GM23338 (cell line): Measurements from ENCODE around the gene LIMCH1. TPM values are rescaled to one million over a fixed set of nuclear protein-coding genes. Genes with fewer than 3 reads are reported as not detected.

Experiments
- EZH2 ChIP-seq: fragments of 200-600 bp; sonication (generic); IDR thresholded peaks from one replicate; pipeline ENCODE4 v1.8.0; 2017; ENCODE audit warnings: antibody characterized with exemption, mild to moderate bottlenecking, low read depth; ENCODE audit not compliant: unreplicated experiment
- NANOG ChIP-seq: IDR thresholded peaks from 2 replicates; pipeline ENCODE4 v1.6.1; 2016; ENCODE audit warnings: antibody characterized with exemption, borderline replicate concordance
- POLR2AphosphoS5 ChIP-seq: IDR thresholded peaks from 2 replicates; pipeline ENCODE4 v1.6.1; 2016; ENCODE audit warnings: antibody characterized with exemption, low read depth
- STAT1 ChIP-seq: IDR thresholded peaks from one replicate; pipeline ENCODE4 v1.6.1; 2016; ENCODE audit warnings: antibody characterized with exemption; ENCODE audit not compliant: unreplicated experiment
- ZNF331 ChIP-seq: fragments of 250-450 bp; sonication (Bioruptor Pico); IDR thresholded peaks from 2 replicates; pipeline ENCODE4 v1.5.0; 2020; ENCODE audit warnings: low read depth, mild to moderate bottlenecking, moderate library complexity
- polyA plus RNA-seq: library from polyadenylated mRNA; unstranded; fragments of >200 nt; fragmentation: Nextera tagmentation; extraction: Ambion mirVana; gene quantifications from 2 replicates; pipeline ENCODE4 v1.2.1, GENCODE V29; 2016
- total RNA-seq: library from RNA; depleted of rRNA; stranded (reverse); fragments of >200 nt; shearing (Covaris generic); gene quantifications from 2 replicates; pipeline ENCODE4 v1.2.3, GENCODE V29; 2014
- TF ChIP-seq, protein P1 (sequence below): fragments of 250-450 bp; sonication (Bioruptor Pico); IDR thresholded peaks from 2 replicates; pipeline ENCODE4 v1.5.0; 2020; ENCODE audit warnings: mild to moderate bottlenecking, moderate library complexity
- TF ChIP-seq, protein P2 (sequence below), 2 experiments: fragments of 200-600 bp in 1 of 2; sonication (generic) in 1 of 2; conservative IDR thresholded peaks; 2 replicates each; pipeline versions ENCODE4 v1.5.1 to v1.6.1; 2016 to 2017; ENCODE audit warnings: antibody characterized with exemption in 2 of 2, low read depth in 2 of 2, mild to moderate bottlenecking in 2 of 2, moderate library complexity in 1 of 2
- TF ChIP-seq, protein P3 (sequence below): IDR thresholded peaks from one replicate; pipeline ENCODE4 v1.6.1; 2018; ENCODE audit warnings: antibody characterized with exemption; ENCODE audit not compliant: unreplicated experiment

The LIMCH1 gene
- total and polyA plus RNA-seq, 2 experiments from 2014 or later, result 1.5 TPM

DNA sequence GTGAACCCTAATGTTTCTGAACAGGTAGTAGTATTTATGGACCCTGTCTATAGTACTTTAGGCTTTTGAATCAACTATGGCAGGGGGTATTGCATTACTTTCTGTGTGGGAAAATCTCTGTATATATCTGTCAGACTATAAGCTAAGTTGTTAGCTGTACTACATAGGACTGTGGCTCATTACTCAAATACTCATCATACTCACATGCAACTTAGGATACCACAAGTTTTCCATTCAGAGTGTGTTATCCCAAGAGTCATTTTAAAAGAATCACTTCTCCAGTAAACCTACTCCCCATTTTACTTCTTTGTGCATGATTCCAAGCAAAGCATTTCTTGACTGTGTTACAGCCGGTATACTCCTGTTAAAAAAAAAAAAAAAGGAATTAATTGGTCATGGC is 115.0 kb downstream of the LIMCH1 start (continued):
- TF ChIP-seq, protein P1, sequence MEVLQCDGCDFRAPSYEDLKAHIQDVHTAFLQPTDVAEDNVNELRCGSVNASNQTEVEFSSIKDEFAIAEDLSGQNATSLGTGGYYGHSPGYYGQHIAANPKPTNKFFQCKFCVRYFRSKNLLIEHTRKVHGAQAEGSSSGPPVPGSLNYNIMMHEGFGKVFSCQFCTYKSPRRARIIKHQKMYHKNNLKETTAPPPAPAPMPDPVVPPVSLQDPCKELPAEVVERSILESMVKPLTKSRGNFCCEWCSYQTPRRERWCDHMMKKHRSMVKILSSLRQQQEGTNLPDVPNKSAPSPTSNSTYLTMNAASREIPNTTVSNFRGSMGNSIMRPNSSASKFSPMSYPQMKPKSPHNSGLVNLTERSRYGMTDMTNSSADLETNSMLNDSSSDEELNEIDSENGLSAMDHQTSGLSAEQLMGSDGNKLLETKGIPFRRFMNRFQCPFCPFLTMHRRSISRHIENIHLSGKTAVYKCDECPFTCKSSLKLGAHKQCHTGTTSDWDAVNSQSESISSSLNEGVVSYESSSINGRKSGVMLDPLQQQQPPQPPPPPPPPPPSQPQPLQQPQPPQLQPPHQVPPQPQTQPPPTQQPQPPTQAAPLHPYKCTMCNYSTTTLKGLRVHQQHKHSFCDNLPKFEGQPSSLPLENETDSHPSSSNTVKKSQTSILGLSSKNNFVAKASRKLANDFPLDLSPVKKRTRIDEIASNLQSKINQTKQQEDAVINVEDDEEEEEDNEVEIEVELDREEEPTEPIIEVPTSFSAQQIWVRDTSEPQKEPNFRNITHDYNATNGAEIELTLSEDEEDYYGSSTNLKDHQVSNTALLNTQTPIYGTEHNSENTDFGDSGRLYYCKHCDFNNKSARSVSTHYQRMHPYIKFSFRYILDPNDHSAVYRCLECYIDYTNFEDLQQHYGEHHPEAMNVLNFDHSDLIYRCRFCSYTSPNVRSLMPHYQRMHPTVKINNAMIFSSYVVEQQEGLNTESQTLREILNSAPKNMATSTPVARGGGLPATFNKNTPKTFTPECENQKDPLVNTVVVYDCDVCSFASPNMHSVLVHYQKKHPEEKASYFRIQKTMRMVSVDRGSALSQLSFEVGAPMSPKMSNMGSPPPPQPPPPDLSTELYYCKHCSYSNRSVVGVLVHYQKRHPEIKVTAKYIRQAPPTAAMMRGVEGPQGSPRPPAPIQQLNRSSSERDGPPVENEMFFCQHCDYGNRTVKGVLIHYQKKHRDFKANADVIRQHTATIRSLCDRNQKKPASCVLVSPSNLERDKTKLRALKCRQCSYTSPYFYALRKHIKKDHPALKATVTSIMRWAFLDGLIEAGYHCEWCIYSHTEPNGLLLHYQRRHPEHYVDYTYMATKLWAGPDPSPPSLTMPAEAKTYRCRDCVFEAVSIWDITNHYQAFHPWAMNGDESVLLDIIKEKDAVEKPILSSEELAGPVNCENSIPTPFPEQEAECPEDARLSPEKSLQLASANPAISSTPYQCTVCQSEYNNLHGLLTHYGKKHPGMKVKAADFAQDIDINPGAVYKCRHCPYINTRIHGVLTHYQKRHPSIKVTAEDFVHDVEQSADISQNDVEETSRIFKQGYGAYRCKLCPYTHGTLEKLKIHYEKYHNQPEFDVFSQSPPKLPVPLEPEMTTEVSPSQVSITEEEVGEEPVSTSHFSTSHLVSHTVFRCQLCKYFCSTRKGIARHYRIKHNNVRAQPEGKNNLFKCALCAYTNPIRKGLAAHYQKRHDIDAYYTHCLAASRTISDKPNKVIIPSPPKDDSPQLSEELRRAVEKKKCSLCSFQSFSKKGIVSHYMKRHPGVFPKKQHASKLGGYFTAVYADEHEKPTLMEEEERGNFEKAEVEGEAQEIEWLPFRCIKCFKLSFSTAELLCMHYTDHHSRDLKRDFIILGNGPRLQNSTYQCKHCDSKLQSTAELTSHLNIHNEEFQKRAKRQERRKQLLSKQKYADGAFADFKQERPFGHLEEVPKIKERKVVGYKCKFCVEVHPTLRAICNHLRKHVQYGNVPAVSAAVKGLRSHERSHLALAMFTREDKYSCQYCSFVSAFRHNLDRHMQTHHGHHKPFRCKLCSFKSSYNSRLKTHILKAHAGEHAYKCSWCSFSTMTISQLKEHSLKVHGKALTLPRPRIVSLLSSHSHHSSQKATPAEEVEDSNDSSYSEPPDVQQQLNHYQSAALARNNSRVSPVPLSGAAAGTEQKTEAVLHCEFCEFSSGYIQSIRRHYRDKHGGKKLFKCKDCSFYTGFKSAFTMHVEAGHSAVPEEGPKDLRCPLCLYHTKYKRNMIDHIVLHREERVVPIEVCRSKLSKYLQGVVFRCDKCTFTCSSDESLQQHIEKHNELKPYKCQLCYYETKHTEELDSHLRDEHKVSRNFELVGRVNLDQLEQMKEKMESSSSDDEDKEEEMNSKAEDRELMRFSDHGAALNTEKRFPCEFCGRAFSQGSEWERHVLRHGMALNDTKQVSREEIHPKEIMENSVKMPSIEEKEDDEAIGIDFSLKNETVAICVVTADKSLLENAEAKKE (CRISPR knock-in tag), result no peak
- TF ChIP-seq, protein P2, sequence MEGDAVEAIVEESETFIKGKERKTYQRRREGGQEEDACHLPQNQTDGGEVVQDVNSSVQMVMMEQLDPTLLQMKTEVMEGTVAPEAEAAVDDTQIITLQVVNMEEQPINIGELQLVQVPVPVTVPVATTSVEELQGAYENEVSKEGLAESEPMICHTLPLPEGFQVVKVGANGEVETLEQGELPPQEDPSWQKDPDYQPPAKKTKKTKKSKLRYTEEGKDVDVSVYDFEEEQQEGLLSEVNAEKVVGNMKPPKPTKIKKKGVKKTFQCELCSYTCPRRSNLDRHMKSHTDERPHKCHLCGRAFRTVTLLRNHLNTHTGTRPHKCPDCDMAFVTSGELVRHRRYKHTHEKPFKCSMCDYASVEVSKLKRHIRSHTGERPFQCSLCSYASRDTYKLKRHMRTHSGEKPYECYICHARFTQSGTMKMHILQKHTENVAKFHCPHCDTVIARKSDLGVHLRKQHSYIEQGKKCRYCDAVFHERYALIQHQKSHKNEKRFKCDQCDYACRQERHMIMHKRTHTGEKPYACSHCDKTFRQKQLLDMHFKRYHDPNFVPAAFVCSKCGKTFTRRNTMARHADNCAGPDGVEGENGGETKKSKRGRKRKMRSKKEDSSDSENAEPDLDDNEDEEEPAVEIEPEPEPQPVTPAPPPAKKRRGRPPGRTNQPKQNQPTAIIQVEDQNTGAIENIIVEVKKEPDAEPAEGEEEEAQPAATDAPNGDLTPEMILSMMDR (conservative IDR thresholded peaks at IDR 0.05; ENCODE audit: low read depth in 2 of 2), result no peak
- no peak for TF ChIP-seq ZNF331 (CRISPR knock-in tag)
- no peak for TF ChIP-seq EZH2
- TF ChIP-seq NANOG, result no peak
- TF ChIP-seq, protein P3, sequence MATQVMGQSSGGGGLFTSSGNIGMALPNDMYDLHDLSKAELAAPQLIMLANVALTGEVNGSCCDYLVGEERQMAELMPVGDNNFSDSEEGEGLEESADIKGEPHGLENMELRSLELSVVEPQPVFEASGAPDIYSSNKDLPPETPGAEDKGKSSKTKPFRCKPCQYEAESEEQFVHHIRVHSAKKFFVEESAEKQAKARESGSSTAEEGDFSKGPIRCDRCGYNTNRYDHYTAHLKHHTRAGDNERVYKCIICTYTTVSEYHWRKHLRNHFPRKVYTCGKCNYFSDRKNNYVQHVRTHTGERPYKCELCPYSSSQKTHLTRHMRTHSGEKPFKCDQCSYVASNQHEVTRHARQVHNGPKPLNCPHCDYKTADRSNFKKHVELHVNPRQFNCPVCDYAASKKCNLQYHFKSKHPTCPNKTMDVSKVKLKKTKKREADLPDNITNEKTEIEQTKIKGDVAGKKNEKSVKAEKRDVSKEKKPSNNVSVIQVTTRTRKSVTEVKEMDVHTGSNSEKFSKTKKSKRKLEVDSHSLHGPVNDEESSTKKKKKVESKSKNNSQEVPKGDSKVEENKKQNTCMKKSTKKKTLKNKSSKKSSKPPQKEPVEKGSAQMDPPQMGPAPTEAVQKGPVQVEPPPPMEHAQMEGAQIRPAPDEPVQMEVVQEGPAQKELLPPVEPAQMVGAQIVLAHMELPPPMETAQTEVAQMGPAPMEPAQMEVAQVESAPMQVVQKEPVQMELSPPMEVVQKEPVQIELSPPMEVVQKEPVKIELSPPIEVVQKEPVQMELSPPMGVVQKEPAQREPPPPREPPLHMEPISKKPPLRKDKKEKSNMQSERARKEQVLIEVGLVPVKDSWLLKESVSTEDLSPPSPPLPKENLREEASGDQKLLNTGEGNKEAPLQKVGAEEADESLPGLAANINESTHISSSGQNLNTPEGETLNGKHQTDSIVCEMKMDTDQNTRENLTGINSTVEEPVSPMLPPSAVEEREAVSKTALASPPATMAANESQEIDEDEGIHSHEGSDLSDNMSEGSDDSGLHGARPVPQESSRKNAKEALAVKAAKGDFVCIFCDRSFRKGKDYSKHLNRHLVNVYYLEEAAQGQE, result no peak
- TF ChIP-seq STAT1, result no peak
- no peak for TF ChIP-seq POLR2AphosphoS5
